Mesothelial cell of epicardium (in vitro differentiated cells): ENCODE data around the gene MARS2. TPM values are rescaled to one million over a fixed set of nuclear protein-coding genes. Genes with fewer than 3 reads are reported as not detected.
A peak's percentile ranks its signal among the peaks of the same experiment; 100 is the strongest.

Experiments
- DNase-seq, 2 experiments: peaks; one replicate each; pipeline ENCODE4 v3.0.0; 2021; ENCODE audit warnings: low spot score in 2 of 2; ENCODE audit not compliant: unreplicated experiment in 2 of 2
- H3K27ac Mint-ChIP-seq: 2 replicates; pipeline ENCODE4 v1.8.0; 2021; ENCODE audit warnings: mixed read lengths
- H3K27me3 Mint-ChIP-seq: 2 replicates; pipeline ENCODE4 v1.8.0; 2021; ENCODE audit warnings: low read depth, mixed read lengths
- H3K36me3 Mint-ChIP-seq: 2 replicates; pipeline ENCODE4 v1.8.0; 2021; ENCODE audit warnings: mixed read lengths
- H3K4me1 Mint-ChIP-seq: 2 replicates; pipeline ENCODE4 v1.8.0; 2021; ENCODE audit warnings: mixed read lengths
- H3K4me3 Mint-ChIP-seq: 2 replicates; pipeline ENCODE4 v1.8.0; 2021; ENCODE audit warnings: mild to moderate bottlenecking, moderate library complexity, mixed read lengths
- H3K9me3 Mint-ChIP-seq: 2 replicates; pipeline ENCODE4 v1.8.0; 2021; ENCODE audit warnings: mixed read lengths
- CTCF ChIP-seq: fragments of 200-600 bp; sonication (generic); IDR thresholded peaks from one replicate; pipeline ENCODE4 v1.5.0; 2021; ENCODE audit warnings: antibody characterized with exemption; ENCODE audit not compliant: unreplicated experiment
- total RNA-seq: library from RNA; stranded (reverse); gene quantifications from 3 replicates; pipeline ENCODE4 v1.2.1, GENCODE V29; 2021

Gene MARS2
- total RNA-seq, 1 donor from 2014 or later: 4.6 TPM

- DNase-seq: no peak
- Mint-ChIP-seq H3K27me3 (peaks cover 3% of the 10 kb centered on the region), H3K4me1 (peaks cover 6% of the 10 kb centered on the region), H3K27ac (no peak overlapping the region), H3K9me3 (peaks cover 7% of the 10 kb centered on the region), H3K36me3 (peaks cover 2% of the 10 kb centered on the region), H3K4me3 (no peak overlapping the region)
- TF ChIP-seq CTCF: no peak
These were observed 4.2 kb upstream of the MARS2 start for GRCh38 chr2:197700960-197701359.

- no peaks in the 10 kb centered on the region for H3K36me3 Mint-ChIP-seq
- peaks cover 3% of the 10 kb centered on the region for H3K27me3 Mint-ChIP-seq
- H3K9me3 Mint-ChIP-seq: no peaks in the 10 kb centered on the region
- H3K4me3 Mint-ChIP-seq: peak overlapping the region; percentile 83
- peaks cover 30% of the 10 kb centered on the region for H3K4me1 Mint-ChIP-seq
- no peak for DNase-seq
- H3K27ac Mint-ChIP-seq: peak overlapping the region; percentile 82
- TF ChIP-seq CTCF: no peak
These were observed 592 bp upstream of the MARS2 start for GRCh38 chr2:197704434-197705120.

- H3K27ac Mint-ChIP-seq: peak overlapping the region; percentile 86
- peaks cover 3% of the 10 kb centered on the region for H3K27me3 Mint-ChIP-seq
These were observed 1.0 kb downstream of the MARS2 start for GRCh38 chr2:197705912-197706838.

GRCh38 chr2:197706839-197707207 is 1.7 kb downstream of the MARS2 start:
- H3K36me3 Mint-ChIP-seq: no peaks in the 10 kb centered on the region
- DNase-seq: no peak
- no peak overlapping the region for H3K27ac Mint-ChIP-seq
- no peak for TF ChIP-seq CTCF
- H3K27me3 Mint-ChIP-seq: peaks cover 3% of the 10 kb centered on the region
- peak overlapping the region; percentile 83 for H3K4me3 Mint-ChIP-seq
- no peaks in the 10 kb centered on the region for H3K9me3 Mint-ChIP-seq
- peaks cover 30% of the 10 kb centered on the region for H3K4me1 Mint-ChIP-seq

More at GRCh38 chr2:197705912-197706838, 1.0 kb downstream of the MARS2 start:
- Mint-ChIP-seq H3K36me3 (no peaks in the 10 kb centered on the region), H3K9me3 (no peaks in the 10 kb centered on the region), H3K4me3 (peak overlapping the region; percentile 83), H3K4me1 (peaks cover 30% of the 10 kb centered on the region)
- DNase-seq: no peak
- no peak for TF ChIP-seq CTCF

- Mint-ChIP-seq H3K36me3 (no peaks in the 10 kb centered on the region), H3K27ac (no peak overlapping the region), H3K4me3 (peak overlapping the region; percentile 83), H3K27me3 (no peaks in the 10 kb centered on the region), H3K9me3 (no peaks in the 10 kb centered on the region), H3K4me1 (peaks cover 30% of the 10 kb centered on the region)
- peak; percentile 75 for TF ChIP-seq CTCF
- no peak for DNase-seq
These were observed 2.4 kb downstream of the MARS2 start for GRCh38 chr2:197707316-197708213.
